ENCODE data around the gene DECR2. TPM values are rescaled to one million over a fixed set of nuclear protein-coding genes. Genes with fewer than 3 reads are reported as not detected.
A peak's percentile ranks its signal among the peaks of the same experiment; 100 is the strongest.

Gene DECR2
- 7.2 TPM for polyA plus RNA-seq

DNA sequence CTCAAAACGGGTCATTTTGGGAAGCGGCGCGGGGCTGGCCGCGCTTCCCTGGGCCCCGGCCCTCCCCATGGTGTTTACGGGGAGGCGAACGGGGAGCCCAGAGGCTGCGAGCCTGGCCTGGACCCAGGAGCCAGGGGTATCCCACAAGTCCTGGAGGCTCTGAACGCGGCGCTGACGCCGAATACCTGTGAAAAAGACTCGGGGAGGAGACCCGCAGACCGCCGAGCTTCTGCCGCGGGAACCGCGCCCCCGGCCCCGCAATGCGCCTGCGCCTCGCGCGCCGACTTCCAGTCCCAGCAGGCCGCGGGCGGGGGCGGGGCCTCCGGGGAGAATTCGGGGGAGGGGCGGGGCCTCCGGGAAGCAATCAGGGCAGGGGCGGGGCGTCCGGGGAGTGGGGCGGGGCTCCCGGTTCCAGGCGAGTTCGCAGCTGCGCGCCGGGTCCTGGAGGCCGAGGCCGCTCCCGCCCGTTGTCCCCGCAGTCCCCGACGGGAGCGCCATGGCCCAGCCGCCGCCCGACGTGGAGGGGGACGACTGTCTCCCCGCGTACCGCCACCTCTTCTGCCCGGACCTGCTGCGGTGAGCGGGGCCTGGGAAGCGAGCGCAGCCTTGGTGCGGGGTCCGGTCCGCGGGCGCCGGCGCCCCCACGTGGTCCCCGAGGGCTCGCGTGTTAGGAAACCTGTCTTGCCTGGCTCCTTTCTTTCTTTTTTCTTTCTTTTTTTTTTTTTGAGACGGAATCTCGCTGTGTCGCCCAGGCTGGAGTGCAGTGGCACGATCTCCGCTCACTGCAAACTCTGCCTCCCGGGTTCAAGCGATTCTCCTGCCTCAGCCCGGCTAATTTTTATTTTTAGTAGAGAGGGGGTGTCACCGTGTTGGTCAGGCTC lies at the start of gene DECR2:
DECR2 (plus strand) TSS at position 418 of the 881 bp plus-strand sequence; CDS start at position 497, 79 bp downstream.
- H3K27ac Mint-ChIP-seq: peak within 1 kb of the TSS; percentile 95 to 99 (median 98)
- H3K4me3 Mint-ChIP-seq: peak within 1 kb of the TSS; percentile 94 to 97 (median 97)
- H3K4me1 Mint-ChIP-seq: peaks cover 2 to 8% (median 8%) of the 10 kb centered on the region in 3 donors
- H3K27me3 Mint-ChIP-seq: no peaks in the 10 kb centered on the region
- peaks cover under 1% of the 10 kb centered on the region for H3K36me3 Mint-ChIP-seq
- H3K9me3 Mint-ChIP-seq: no peaks in the 10 kb centered on the region

GRCh38 chr16:352547-353403 lies 48.9 kb upstream of the DECR2 start, which contains the start of gene AXIN1:
TSS of gene AXIN1 (minus strand) at chr16:352723. CDS start at chr16:347025, 5,698 bp downstream.
- Mint-ChIP-seq H3K27me3 (peaks cover 2% of the 10 kb centered on the region), H3K4me1 (peaks cover 14 to 21% (median 17%) of the 10 kb centered on the region in 3 donors), H3K36me3 (no peaks in the 10 kb centered on the region), H3K27ac (peak within 1 kb of the TSS; percentile 73 to 90 (median 83)), H3K4me3 (peak within 1 kb of the TSS; percentile 83 to 96 (median 93)), H3K9me3 (no peaks in the 10 kb centered on the region)

GRCh38 chr16:353404-354290 lies 48.0 kb upstream of the DECR2 start:
- H3K27me3 Mint-ChIP-seq: peaks cover 2% of the 10 kb centered on the region
- H3K4me3 Mint-ChIP-seq: peak overlapping the region in 2 of 4 donors; percentile 49 to 81
- H3K4me1 Mint-ChIP-seq: peaks cover 13 to 15% (median 14%) of the 10 kb centered on the region in 3 donors
- H3K9me3 Mint-ChIP-seq: no peaks in the 10 kb centered on the region
- H3K36me3 Mint-ChIP-seq: no peaks in the 10 kb centered on the region
- H3K27ac Mint-ChIP-seq: peak overlapping the region in 2 of 3 donors; percentile 62 to 70

DNA sequence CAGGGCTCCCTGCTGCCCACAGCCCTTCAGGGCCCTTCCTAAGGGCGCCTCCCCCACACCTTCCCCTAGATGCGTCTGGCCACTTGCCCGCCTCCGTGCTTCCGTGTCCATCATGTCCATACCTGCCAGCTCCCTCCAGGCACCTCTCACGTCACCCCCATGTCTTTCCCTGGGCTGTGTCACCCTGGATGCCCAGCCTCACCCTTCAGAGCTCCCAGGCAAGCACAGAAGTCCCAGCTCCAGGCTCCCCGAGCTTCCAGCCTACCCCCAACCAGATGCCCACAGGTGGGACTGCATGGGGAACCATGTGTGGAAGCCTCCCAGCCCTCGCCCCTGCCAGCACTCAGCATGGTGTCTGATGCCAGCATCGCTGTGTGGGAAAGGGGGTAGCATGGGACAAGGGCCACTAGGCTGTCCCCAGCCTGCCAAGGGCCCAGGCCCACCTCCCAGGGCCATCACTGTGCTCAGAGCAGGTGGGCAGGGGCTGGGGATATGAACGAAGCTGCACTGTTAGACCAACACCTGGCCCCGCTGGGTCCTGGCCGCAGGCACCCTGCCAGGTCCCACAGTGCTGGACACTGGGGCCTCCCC lies 47.3 kb upstream of the DECR2 start:
- Mint-ChIP-seq H3K4me3 (peak overlapping the region in 2 of 4 donors; percentile 49 to 73), H3K36me3 (no peaks in the 10 kb centered on the region), H3K27ac (peak overlapping the region; percentile 62 to 84 (median 66)), H3K9me3 (no peaks in the 10 kb centered on the region), H3K4me1 (peaks cover 9 to 14% (median 10%) of the 10 kb centered on the region in 3 donors), H3K27me3 (peaks cover 2% of the 10 kb centered on the region)

DNA sequence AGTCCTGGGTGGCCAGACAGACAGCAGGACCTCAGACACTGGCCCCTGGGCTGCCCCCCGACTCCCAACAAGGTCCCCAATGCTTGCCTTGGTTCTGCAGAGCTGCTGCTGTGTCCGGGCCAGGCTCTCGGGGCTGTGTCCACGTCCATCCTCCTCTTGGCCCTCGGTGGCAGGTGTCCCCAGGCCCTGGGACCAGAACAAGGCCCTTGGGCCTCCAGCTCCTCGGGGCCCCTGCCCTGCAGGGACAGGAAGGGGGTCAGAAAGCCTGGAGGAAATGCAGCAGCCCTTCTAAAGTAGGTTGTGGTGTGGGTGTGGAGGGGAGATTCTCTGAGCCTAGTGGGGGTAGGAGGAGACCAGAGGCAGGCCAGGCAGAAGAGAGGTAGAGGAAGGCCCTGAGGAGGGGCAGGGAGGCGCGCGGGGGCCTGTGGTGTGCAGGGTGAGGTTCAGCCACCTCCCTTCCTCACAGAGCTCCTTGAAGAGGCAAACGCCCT lies 46.7 kb upstream of the DECR2 start:
- H3K36me3 Mint-ChIP-seq: no peaks in the 10 kb centered on the region
- peak overlapping the region in 1 of 3 donors; percentile 41 for H3K27ac Mint-ChIP-seq
- H3K4me1 Mint-ChIP-seq: peaks cover 6 to 12% (median 7%) of the 10 kb centered on the region in 3 donors
- H3K9me3 Mint-ChIP-seq: no peaks in the 10 kb centered on the region
- H3K27me3 Mint-ChIP-seq: peaks cover 2% of the 10 kb centered on the region
- peak overlapping the region in 2 of 4 donors; percentile 36 to 52 for H3K4me3 Mint-ChIP-seq

GRCh38 chr16:356741-357140 lies 44.9 kb upstream of the DECR2 start:
- Mint-ChIP-seq H3K36me3 (no peaks in the 10 kb centered on the region), H3K9me3 (no peaks in the 10 kb centered on the region), H3K27ac (no peak overlapping the region)

GRCh38 chr16:359067-359763 lies 42.5 kb upstream of the DECR2 start:
- H3K36me3 Mint-ChIP-seq: no peaks in the 10 kb centered on the region
- peaks cover 6% of the 10 kb centered on the region for H3K27me3 Mint-ChIP-seq

More at GRCh38 chr16:356741-357140, 44.9 kb upstream of the DECR2 start:
- Mint-ChIP-seq H3K4me1 (peaks cover 0 to 4% (median 1%) of the 10 kb centered on the region in 3 donors), H3K4me3 (peak overlapping the region in 1 of 4 donors; percentile 32), H3K27me3 (peaks cover 2% of the 10 kb centered on the region)

DNA sequence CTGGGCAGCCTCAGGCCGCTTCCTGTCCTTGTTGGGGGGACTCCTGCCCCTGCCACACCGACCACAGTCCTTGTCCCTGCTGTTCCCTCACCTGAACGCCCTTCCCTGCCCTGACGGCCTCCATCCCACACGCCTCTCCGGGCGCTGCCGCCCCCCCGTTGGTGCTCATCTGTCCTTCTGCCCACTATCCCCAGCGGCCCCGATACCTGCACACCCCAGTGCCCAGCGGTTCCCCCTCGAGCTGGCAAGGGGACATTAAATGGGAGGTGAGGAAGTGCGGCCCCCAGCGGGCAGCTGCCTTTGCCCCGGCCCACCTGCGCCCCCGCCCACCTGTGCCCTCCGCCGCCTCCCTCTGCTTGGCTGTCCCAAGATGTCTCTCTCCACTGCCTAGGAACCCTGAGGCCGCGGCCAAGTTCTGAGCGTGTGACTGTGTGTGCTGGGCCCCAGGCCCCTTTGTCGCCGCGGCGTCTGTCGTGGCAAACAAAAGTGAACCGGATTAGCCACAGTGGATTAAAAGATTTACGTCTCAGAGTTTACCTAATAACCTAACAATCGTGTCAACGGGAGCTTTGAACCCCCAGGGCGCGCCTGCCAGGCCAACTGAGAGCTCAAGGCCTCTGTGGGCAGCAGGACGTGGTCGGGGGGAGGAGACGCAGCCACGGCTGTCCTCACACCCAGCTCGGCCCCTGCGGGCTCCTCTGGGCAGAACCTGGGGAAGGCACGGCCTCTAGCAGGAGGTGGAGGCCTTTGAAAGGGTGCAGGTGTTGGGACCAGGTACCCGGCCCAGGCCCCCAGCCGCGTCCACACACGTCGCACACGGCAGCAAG lies 41.6 kb upstream of the DECR2 start:
- H3K9me3 Mint-ChIP-seq: no peaks in the 10 kb centered on the region
- peaks cover 6% of the 10 kb centered on the region for H3K27me3 Mint-ChIP-seq
- no peak overlapping the region for H3K4me3 Mint-ChIP-seq
- H3K4me1 Mint-ChIP-seq: peaks cover 3 to 5% (median 4%) of the 10 kb centered on the region in 3 donors
- H3K36me3 Mint-ChIP-seq: no peaks in the 10 kb centered on the region
- no peak overlapping the region for H3K27ac Mint-ChIP-seq

More at GRCh38 chr16:359067-359763, 42.5 kb upstream of the DECR2 start:
- Mint-ChIP-seq H3K9me3 (no peaks in the 10 kb centered on the region), H3K4me1 (peaks cover 3 to 5% (median 4%) of the 10 kb centered on the region in 3 donors), H3K27ac (no peak overlapping the region), H3K4me3 (no peak overlapping the region)

- H3K27me3 Mint-ChIP-seq: peaks cover 6% of the 10 kb centered on the region
- no peak overlapping the region for H3K4me3 Mint-ChIP-seq
- no peaks in the 10 kb centered on the region for H3K9me3 Mint-ChIP-seq
- H3K4me1 Mint-ChIP-seq: peaks cover 3 to 5% (median 4%) of the 10 kb centered on the region in 3 donors
- H3K36me3 Mint-ChIP-seq: no peaks in the 10 kb centered on the region
- H3K27ac Mint-ChIP-seq: no peak overlapping the region
Measured at GRCh38 chr16:360698-361336, 40.9 kb upstream of the DECR2 start.

GRCh38 chr16:361341-361871 lies 40.3 kb upstream of the DECR2 start:
- Mint-ChIP-seq H3K27ac (no peak overlapping the region), H3K36me3 (no peaks in the 10 kb centered on the region), H3K27me3 (peaks cover 5% of the 10 kb centered on the region), H3K4me1 (peaks cover 3 to 5% (median 4%) of the 10 kb centered on the region in 3 donors), H3K4me3 (peak overlapping the region in 1 of 4 donors; percentile 82), H3K9me3 (no peaks in the 10 kb centered on the region)

DNA sequence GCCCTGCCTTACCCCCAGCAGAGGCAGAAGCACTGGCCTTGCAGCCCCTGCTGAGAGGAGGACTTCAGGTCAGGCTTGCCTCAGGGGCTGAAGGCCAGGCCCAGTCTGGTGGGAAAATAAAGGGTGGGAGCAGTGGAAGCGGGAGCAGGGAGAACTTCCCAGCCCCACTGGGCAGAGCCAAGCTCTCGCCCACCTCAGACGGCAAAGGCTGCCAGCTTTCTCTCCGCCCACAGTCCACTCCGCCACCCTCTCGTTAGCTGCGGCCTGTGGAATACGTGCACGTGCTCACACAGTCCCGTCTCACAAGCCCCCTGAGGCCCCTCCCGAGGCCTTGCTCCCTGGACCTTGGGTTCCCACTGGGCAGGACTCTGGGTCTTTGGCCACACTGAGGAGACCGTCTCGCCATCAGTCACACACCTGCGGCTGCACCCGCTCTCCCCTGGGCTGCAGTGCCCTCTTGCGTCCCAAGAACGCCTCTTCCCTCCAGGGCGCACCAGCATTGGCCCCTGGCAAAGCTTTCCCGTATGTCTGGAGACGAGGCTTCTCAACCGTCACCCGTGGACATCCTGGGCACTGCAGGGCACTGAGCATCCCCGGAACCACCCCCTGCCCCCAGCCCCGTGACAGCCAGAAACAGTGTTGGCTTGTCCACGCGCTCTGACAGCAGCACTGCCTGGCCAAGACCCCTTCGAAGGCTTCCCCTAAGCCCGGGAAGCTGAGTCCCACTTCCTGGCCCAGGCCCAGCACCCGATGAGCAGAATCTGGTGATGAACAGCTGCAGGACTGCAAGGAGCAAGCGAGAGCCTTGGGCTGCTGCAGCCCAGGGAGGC lies 39.6 kb upstream of the DECR2 start:
- Mint-ChIP-seq H3K27ac (peak overlapping the region in 1 of 3 donors; percentile 67), H3K27me3 (peaks cover 4% of the 10 kb centered on the region), H3K9me3 (no peaks in the 10 kb centered on the region), H3K4me1 (peaks cover 3 to 5% (median 4%) of the 10 kb centered on the region in 3 donors), H3K4me3 (peak overlapping the region in 1 of 4 donors; percentile 82), H3K36me3 (no peaks in the 10 kb centered on the region)

Data from IgD-negative memory B cell (primary cell).